Activated CD4-positive, CD25-positive, alpha-beta regulatory T cell treated with anti-CD3 and anti-CD28 coated beads, Interleukin-2, amount 50 U/mL, for 16 hours (primary cell): Measurements from ENCODE around the gene JPH4.
"Not testable (repeated sequence)": the region's sequence is repeated elsewhere in the genome, so short reads cannot be mapped to it uniquely, and the experiment has no call there.

Source experiments
- DNase-seq: peaks from one replicate; pipeline ENCODE4 v3.0.0-alpha.2; 2020; ENCODE audit warnings: low read depth, low spot score

The JPH4 gene

GRCh38 chr14:23547924-23548323, 30.7 kb downstream of the JPH4 start:
- DNase-seq = no peak

- DNase-seq = no peak
Observed at GRCh38 chr14:23546450-23547035, 32.0 kb downstream of the JPH4 start.

DNA sequence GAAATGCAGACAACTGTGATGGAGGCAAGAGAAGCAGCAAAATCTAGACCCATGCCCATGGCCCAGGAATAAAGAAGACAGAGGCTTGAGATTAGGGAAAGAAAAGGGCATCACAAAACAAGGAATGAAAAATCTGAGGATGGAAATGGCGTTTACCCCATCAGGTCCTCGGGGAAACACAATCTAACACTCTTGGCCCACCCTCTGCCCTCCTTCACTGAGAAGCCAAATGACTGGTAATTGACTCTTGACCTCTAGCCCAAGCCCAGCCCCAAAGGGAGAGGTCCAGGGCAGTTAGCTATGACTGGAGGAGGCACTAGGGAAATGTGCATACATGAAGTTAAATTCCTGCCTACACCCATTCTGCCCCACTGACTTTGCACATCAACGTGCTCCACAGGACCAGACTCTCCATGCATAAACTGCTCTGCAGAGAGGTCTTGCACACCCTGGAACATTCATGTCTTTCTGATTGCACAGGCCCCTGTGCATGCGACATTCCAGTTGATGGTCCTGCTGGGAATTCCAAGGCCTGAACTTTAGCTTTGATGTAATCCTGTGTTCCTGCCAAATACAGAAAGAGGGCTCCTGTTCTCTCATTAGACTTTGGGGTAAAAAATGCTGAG, 32.7 kb downstream of the JPH4 start:
- DNase-seq = no peak

GRCh38 chr14:23544511-23545447, 33.8 kb downstream of the JPH4 start:
- no peak for DNase-seq

DNA sequence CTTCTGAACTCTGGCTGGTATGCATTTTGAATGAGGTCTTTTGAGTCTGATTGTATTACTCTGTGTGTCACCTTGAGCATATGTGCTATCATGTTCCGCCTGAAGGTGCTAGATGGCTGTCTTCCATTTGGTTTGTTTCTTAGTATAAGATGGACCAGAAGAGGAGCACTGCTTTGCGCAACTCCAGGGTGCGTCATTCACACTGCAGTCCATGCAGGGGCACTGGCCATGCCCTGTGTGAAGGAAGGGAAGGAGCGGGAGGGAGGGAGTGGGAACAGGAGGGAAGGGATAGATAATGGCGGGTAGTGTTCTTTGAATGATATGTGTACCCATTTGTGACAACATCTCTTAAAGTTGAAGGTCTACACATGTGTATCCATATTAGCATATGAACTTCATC, 35.2 kb downstream of the JPH4 start:
- DNase-seq = no peak

DNA sequence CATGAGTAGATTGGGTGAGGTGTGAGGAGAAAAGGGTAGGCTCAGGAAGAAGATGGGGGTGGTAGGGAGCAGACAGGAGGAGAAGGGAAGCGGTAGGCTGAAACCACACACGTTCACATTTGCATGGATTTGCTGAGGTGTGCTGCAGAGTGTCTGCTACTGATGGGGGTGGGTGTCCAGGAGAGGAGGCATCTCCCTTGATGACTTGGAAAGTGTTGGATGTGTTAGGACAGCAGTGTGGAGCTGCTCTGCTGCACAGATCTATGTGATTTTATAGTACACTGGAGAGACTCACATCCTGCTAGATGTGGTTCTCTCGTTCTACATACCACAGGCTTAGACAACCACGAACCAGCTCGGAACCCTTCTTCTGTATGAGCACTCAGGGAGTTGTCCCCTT, 36.3 kb downstream of the JPH4 start:
- DNase-seq = no peak

- DNase-seq = no peak
Observed at GRCh38 chr14:23540141-23540469, 38.5 kb downstream of the JPH4 start.

DNA sequence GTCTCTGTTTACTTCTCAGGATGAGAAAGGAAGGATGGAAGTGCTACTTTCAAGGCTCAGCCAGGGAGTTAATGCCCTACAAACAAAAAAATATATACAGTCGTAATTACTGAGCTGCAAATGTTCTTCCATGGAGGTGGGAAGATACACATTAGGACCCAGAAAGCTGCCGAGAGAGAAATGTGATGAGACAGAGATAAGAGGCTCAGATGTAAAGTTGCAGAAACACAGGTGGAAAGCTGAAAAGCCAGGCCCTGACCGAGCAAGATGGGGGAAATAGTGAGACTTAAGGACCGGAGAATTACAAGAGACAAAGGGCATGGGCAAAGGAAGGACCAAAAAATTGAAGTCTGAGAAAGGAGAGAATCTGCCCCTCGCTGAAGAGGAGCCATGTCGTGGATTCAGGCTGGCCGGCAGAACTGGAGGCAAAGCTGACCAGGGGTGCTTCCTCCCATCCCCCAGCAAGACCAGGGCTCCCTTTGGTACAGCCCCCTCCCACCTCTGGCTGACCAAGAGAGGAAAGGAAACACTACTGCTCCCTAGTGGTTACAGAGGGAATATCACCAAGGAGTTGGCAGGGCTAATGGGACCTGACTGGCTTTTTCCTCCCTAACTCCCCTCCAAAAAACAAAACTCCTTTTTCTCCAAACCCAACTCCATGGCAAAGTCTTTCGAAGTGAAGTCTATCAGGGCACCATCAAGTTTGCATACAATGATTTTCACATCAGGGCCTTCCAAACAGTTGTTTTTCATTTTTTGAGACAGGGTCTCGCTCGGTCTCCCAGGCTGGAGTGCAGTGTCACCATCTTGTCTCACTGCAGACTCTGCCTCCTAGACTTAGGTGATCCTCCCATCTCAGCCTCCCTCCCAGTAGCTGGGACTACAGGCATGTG, 39.1 kb downstream of the JPH4 start:
- peak; percentile 6 for DNase-seq

DNA sequence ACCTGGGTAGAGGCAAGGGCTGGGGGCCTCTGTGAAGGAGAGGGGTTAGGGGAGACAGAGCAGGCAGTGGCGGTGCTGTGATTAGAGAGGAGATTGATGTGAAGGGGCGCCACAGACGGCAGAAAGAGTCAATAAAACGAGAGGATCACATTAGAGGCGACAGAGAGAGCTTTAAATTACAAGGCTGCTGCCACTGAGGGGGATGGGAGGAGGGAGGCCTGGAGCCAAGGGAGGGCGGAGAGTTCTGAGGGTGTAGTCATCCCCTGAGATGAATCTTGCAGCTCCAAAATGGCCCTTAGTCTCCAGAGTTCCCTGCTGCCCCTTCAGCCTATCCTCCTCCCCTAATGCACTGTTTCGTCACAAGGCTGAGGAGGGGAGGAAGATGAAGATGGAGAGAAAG, 39.8 kb downstream of the JPH4 start:
- no peak for DNase-seq

DNA sequence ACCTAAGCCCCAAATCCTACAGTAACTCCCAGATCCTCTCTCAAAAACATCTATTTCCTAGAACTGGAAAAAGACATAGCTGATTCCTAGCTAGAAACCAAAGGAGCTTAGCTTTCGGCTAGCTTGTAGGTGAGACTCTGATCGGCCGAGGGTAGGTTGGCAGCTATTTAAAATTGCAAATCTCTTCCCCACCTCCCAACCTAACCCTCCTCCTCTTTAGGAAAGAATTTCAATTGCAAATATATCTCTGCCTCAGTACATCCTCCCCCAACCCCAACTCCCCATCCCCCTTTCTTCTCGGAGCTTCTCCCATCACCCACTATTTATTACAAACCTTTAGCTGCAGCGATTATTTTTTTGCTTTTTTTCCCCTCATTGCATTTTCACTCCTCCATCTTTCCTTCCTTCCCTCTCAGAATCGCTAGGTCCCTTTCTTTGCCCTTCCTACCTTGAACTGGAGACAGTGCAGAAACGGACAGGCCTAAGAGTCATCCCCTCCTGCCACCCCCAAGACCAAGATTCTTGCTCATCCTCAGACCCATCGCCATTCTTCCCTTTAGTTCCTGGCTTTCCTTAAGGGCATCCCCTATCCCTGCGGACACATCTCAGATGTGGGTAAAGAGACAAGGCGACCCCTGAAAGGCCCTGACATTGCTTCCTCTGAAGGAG, 40.4 kb downstream of the JPH4 start:
- no peak for DNase-seq

DNA sequence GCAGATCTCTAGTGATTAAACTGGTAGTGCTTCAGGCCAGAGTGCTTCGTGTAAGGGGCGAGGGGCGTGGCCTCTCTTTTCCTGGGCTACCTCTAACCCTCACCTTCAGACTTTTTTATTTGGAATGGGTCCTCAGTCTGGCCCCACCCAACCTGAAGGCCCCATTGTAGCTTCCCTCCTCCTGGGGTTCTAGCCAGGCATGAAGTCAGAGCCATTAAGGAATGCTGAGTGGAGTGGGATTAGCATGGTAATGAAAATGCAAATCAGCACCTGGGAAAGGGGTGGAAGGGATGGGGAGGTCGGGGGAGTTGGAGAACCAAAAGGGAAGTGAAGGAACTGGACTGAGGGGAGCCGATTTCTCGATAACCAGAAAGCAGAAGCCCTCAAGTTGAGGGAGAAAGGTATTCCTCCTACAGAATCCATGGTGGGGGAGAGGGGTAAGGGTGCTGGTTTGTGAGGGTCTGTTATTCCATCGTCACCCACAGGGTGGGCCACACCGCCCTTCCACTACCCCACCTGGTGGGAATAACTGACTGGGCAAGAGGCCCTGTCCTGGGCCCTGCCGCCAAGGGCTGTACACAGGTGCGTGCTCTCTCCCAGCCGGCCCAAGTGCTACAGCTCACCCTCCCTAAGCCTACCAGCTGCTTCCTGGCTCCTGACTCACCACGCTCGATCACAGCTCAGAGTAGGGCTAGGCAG, 41.1 kb downstream of the JPH4 start:
- DNase-seq = no peak

DNA sequence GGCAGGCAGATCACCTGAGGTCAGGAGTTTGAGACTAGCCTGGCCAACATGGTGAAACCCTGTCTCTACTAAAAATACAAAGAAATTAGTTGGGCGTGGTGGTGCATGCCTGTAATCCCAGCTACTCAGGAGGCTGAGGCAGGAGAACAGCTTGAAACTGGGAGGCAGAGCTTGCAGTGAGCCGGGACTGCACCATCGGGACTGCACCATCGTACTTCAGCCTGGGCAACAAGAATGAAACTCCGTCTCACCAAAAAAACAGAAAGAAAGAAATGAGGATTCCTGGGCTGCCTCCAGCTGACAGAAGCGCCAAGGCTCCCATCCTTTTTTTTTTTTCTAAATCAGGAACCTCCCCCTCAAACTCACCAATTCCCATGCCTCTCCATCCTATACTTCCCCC, 41.7 kb downstream of the JPH4 start:
- not testable (repeated sequence) for DNase-seq

- DNase-seq = no peak
Observed at GRCh38 chr14:23536494-23536893, 42.1 kb downstream of the JPH4 start.

DNA sequence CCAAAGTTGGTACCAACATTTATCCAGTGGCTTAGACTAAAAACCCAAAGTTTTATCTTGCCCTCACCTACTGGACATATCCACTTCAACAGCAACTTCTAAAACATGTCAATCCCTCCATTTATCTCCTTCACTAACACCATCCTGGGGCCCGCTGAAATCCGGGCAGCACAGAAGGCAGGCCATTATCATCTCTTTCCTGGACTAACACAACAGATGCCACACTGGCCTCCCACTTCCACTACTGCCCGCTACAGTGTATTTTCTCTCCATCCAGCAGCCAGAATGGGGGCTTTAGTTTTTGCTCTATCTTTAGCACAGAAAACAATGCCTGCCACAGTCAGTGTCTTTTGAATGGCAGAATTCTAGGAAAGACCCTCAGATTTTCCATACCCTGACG, 42.6 kb downstream of the JPH4 start:
- no peak for DNase-seq

GRCh38 chr14:23533652-23534435, 44.7 kb downstream of the JPH4 start:
- no peak for DNase-seq

DNA sequence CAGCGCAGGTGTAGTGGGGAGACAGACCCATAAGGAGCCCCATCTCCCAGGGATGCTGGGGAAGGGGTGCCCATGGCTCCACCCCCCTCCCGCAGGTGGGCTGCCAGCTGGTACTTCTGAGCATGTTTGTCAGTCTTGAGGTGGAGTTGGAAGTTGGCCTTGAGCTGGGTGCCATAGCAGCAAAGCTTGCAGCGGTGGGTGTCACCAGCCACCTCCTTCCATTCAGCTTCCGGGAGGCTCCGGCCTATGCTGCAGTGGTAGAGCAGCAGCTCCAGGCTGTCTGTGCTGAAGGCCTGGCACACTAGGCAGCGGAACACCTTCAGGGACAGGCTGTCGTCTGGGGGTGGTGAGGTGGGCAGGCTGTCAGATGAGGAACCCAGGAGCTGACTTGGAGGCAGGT, 45.9 kb downstream of the JPH4 start:
- no peak for DNase-seq

DNA sequence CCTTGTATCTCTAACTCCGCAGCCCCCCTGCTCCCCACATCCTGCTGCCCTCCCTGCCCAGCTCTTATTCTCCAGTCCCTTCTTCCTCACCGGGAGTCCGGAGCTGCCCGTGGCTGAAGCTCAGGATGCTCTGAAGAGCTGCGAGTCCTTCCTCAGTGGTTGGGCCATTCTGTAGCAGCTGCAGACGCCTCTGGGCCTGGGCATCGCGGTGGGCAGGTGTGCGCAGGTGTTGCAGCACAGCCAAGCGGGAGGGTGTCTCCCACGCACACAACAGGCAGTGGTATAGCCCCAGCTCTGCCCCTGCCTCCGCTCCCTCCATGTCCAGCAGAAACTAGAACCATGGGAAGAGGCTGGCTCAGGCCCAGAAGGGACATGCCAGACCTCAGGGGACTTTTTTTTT, 47.2 kb downstream of the JPH4 start:
- no peak for DNase-seq

DNA sequence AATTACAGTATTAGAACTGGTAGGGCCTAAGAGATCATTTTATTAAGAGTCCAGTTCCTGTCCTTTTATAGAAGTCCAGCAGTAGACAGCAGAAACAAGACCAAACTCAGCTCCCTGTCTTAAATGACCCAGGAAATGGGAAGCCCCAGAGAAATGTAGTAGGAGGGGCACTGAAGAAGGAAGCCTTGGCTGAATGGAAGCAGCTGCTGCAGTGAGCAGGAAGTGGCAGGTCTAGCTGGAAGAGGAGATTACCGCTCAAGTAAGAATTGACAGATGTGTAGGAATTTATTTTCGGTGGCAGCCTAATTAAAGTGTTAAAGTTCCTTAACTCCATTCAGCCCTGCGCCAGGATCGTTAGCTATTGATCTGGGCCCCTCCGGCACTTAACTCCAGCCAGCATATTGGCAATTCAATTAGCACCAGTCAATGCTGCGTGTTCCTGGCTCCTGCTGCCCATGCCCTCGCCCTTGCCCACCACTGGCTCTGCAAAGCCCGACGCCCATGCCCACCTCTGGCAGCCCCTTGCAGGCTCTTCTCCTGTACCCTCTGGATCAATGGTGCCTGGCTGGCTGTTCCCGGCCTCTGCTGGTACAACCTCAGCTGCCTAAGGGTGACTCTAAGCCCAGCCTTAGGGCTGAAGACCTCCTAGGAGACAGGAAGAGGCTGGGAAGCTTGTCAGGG, 48.1 kb downstream of the JPH4 start:
- DNase-seq = no peak

GRCh38 chr14:23529016-23529415, 49.6 kb downstream of the JPH4 start:
- no peak for DNase-seq
